ENCODE measurements around the gene TERF2IP.

DNA sequence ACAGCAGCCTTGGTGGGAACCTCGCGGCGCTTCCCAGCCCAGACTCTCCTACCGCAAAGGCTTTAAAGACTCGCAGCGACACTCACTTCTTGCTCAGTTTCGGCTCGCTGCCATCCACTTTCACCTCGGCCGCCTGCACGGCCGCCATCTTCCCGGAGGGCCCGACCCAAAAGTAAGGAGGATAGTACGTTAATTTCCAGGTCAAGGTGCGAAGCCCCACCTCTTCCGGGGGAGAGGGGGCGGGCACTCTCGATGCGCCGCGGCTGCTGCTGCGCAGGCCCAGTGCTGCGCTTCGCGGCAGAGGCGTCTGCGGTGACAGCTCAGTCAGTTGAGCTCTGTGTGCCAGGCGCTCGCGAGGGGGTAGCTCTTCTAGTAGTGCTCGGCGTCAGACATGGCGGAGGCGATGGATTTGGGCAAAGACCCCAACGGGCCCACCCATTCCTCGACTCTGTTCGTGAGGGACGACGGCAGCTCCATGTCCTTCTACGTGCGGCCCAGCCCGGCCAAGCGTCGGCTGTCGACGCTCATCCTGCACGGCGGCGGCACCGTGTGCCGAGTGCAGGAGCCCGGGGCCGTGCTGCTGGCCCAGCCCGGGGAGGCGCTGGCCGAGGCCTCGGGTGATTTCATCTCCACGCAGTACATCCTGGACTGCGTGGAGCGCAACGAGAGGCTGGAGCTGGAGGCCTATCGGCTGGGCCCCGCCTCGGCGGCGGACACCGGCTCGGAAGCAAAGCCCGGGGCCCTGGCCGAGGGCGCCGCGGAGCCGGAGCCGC lies at the start of gene TERF2IP, which contains the start of gene KARS1:
- TF ChIP-seq, protein P1, sequence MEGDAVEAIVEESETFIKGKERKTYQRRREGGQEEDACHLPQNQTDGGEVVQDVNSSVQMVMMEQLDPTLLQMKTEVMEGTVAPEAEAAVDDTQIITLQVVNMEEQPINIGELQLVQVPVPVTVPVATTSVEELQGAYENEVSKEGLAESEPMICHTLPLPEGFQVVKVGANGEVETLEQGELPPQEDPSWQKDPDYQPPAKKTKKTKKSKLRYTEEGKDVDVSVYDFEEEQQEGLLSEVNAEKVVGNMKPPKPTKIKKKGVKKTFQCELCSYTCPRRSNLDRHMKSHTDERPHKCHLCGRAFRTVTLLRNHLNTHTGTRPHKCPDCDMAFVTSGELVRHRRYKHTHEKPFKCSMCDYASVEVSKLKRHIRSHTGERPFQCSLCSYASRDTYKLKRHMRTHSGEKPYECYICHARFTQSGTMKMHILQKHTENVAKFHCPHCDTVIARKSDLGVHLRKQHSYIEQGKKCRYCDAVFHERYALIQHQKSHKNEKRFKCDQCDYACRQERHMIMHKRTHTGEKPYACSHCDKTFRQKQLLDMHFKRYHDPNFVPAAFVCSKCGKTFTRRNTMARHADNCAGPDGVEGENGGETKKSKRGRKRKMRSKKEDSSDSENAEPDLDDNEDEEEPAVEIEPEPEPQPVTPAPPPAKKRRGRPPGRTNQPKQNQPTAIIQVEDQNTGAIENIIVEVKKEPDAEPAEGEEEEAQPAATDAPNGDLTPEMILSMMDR (IDR thresholded peaks at IDR 0.05): no peak
- no peak for TF ChIP-seq EZH2 (IDR thresholded peaks at IDR 0.05; ENCODE audit: borderline replicate concordance, insufficient read depth, low read depth, low read length, poor library complexity, severe bottlenecking)
